NCI-H2171 treated with DMSO at 0.1 percent for 48 hours (cell line): ENCODE data around the gene CSH2.
"Not testable (repeated sequence)": the region's sequence is repeated elsewhere in the genome, so short reads cannot be mapped to it uniquely, and the experiment has no call there.

ENCODE experiments used
- DNase-seq: peaks from one replicate; lab custom pipeline; 2025; lab: John Stamatoyannopoulos, UW

CSH2 gene

DNA sequence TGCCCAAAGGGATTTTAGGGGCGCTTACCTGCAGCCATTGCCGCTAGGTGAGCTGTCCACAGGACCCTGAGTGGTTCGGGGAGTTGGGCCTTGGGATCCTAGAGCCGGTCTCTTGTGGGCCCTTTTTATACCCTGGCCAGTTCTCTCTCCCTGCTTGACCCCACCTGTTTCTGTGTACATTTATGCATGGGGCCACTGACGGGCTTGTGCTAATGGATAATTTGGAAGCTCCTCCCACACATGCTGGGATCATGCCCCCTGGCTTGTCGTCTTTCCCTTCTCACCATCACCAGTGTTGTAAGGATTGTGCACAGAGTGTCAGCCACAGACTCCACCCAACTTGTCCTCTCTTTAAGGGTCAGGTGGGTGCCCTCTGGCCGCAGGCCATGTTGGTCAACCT lies at the start of gene CSH2:
TSS of gene CSH2 (minus strand) at position 101 of the 400 bp plus-strand sequence. CDS start at position 38, 63 bp downstream.
- DNase-seq = not testable (repeated sequence)

DNA sequence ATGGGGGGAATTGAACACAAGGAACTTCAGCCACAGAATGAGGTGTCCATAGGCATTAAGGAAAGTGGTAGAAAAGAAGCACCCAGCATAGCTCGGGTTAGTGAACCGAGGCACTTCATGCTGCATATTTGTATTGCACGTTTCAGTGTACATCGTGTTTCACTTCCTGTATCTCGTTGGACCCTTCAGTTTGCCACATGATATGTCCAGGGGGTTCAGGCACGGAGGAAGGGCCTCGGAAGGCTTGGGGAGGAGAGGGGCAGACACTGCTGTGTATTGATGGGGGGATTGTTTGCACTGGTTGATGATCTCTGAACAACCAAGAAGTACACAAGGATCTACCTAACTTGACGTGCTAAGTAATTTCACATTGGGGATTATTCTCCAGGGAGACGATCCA lies 48.9 kb upstream of the CSH2 start:
- DNase-seq = not testable (repeated sequence)

- DNase-seq = not testable (repeated sequence)
These were observed 47.3 kb upstream of the CSH2 start for GRCh38 chr17:63920779-63921178.

- not testable (repeated sequence) for DNase-seq
These were observed 46.6 kb upstream of the CSH2 start for GRCh38 chr17:63920050-63920449.

- DNase-seq = peak; percentile 14
These were observed 45.8 kb upstream of the CSH2 start for GRCh38 chr17:63919311-63919723.

GRCh38 chr17:63918789-63919305 lies 45.4 kb upstream of the CSH2 start, which contains the start of gene GH1:
Gene GH1, minus strand, starts transcription at chr17:63918839. Its CDS starts 63 bp downstream, at chr17:63918776.
- not testable (repeated sequence) for DNase-seq

DNA sequence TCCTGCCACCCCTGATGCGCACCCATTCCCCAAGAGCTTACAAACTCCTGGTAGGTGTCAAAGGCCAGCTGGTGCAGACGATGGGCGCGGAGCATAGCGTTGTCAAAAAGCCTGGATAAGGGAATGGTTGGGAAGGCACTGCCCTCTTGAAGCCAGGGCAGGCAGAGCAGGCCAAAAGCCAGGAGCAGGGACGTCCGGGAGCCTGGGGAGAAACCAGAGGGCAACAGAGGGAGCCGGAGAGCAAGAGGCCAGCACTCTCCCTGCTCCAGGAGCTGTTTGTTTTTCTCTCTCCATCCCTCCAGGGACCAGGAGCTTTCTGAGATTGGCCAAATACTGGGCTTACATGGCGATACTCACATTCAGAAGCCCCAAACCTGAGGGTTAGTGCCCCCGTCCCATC lies 44.8 kb upstream of the CSH2 start:
- no peak for DNase-seq

DNA sequence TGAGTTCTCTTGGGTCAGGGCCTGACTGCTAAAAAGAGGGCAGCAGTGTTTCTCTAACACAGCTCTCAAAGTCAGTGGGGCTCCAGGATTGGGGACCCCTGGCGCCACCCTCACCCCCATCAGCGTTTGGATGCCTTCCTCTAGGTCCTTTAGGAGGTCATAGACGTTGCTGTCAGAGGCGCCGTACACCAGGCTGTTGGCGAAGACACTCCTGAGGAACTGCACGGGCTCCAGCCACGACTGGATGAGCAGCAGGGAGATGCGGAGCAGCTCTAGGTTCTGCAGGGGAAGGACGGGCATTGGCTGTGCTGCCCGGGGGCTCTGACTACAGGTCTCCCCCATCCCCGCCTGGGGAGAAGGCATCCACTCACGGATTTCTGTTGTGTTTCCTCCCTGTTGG lies 44.2 kb upstream of the CSH2 start:
- DNase-seq = no peak

GRCh38 chr17:63917206-63917605 lies 43.7 kb upstream of the CSH2 start:
- not testable (repeated sequence) for DNase-seq

GRCh38 chr17:63916566-63917185 lies 43.2 kb upstream of the CSH2 start:
- no peak for DNase-seq

DNA sequence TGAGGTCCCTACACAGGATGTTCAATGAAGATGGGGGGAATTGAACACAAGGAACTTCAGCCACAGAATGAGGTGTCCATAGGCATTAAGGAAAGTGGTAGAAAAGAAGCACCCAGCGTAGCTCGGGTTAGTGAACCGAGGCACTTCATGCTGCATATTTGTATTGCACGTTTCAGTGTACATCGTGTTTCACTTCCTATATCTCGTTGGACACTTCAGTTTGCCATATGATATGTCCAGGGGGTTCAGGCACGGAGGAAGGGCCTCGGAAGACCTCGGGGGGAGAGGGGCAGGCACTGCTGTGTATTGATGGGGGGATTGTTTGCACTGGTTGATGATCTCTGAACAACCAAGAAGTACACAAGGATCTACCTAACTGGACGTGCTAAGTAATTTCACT lies 42.3 kb upstream of the CSH2 start:
- DNase-seq = not testable (repeated sequence)

DNA sequence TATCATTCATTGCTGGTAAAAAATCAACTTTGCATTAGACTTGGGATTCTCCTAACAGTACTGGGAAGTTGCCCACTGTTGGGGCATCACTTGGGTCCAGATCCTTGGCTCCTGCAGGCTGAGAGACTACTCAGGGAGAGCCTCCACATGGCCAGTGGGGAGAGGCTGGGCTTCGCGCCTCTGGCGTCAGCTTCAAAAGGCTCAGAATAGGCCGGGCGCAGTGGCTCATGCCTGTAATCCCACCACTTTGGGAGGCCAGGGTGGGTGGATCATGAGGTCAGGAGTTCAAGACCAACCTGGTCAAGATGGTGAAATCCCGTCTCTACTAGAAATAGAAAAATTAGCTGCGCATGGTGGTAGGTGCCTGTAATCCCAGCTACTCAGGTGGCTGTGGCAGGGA lies 41.0 kb upstream of the CSH2 start:
- no peak for DNase-seq

DNA sequence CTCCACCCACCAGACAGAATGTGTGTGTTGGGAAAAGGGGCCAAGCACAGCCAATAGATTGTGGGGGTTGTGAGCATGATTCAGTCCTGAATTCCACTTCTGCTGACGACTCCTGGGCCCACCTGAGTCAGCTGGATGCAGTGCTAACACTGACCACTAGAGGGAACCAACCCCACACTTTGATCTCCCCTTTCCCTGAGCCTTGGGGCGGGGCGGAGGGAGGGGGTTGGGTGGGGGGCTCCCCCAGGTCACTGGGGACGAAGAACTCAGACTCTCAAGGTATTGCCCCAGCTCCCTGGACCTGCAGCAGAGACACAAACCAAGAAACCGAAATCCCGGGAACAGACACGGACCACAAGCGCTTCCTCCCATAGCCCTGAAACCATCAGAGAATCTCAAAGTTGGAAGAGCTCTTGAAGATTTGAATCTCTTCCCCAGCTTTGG lies 38.2 kb upstream of the CSH2 start:
- DNase-seq = peak; percentile 12

DNA sequence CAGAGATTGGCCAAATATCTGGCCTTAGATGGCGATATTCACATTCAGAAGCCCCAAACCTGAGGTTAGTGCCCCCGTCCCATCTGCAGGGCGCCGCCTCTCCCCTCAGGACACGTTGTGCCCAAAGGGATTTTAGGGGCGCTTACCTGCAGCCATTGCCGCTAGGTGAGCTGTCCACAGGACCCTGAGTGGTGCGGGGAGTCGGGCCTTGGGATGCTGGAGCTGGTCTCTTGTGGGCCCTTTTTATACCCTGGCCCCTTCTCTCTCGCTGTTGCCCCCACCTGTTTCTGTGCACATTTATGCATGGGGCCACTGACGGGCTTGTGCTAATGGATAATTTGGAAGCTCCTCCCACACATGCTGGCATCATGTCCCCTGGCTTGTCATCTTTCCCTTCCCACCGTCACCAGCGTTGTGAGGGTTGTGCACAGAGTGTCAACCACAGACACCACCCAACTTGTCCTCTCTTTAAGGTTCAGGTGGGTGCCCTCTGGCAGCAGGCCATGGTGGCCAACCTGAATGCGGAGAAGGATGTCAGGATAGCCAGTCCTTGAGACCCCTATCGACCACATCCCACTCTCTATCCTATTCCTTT lies 37.7 kb upstream of the CSH2 start, which contains the start of gene CSHL1:
TSS of gene CSHL1 (minus strand) at position 218 of the 595 bp plus-strand sequence. CDS start at position 156, 62 bp downstream.
- no peak for DNase-seq

- DNase-seq = no peak
These were observed 36.6 kb upstream of the CSH2 start for GRCh38 chr17:63910096-63910495.

DNA sequence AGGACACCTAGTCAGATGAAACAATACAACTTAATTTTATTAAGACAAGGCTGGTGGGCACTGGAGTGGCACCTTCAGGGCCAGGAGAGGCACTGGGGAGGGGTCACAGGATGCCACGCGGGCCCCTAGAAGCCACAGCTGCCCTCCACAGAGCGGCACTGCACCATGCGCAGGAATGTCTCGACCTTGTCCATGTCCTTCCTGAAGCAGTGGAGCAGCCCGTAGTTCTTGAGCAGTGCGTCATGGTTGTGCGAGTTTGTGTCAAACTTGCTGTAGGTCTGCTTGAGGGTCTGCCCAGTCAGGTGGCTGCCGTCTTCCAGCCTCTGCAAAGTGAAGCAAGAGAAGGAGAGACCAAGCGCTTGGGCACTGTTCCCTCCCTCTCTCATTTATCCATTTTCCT lies 36.1 kb upstream of the CSH2 start:
- not testable (repeated sequence) for DNase-seq

- not testable (repeated sequence) for DNase-seq
These were observed 33.8 kb upstream of the CSH2 start for GRCh38 chr17:63907161-63907778.

DNA sequence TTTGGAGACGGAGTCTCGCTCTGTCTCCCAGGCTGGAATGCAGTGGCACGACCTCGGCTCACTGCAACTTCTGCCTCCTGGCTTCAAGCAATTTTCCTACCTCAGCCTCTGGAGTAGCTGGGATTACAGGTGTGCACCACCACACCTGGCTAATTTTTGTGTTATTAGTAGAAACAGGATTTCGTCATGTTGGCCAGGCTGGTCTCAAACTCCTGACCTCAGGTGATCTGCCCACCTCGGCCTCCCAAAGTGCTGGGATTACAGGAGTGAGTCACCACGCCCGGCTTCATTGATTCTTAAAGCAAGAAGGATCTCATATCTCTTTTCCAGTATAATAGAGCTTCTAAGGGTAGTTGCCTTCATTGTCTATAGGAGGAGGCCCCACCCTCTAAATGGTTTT lies 31.3 kb upstream of the CSH2 start:
- not testable (repeated sequence) for DNase-seq

DNA sequence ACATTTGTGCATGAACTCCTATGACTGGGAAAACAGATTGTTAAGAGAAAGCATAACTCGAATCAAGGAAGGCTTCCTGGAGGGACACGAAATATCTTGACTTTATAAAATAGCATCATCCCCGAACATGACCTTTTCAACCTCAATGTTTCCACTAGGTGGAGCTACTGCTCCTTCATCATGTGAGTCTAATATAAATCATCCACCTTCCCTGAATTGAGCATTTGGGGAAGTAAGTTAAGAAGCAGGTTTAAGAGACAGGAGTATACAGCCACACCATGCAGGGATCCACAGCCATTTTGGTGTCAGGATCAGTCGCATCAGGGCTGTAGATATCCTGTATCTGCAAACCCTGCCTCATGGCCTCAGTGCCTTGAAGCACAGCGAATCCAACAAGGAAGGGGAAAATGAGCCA lies 30.3 kb upstream of the CSH2 start:
- DNase-seq = peak; percentile 27

DNA sequence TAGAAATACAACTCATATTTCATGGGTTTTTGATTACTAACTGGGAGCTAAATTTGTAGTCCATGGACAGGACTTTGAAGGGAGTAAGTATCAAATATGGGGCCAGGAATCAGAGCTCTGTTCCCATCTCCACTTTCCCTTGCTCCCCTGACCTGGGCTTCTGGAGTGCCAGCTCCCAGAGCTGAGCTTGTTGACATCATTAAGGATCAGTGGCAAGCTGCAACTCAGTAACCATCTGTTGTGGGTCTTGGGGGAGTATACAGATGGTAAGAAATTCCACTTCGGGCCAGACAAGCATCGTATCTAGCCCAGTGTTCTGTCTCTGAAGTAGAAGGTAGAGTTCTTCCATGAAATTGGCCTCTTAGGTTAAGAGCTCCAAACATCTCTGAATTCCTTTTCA lies 28.5 kb upstream of the CSH2 start:
- DNase-seq = peak; percentile 85

DNA sequence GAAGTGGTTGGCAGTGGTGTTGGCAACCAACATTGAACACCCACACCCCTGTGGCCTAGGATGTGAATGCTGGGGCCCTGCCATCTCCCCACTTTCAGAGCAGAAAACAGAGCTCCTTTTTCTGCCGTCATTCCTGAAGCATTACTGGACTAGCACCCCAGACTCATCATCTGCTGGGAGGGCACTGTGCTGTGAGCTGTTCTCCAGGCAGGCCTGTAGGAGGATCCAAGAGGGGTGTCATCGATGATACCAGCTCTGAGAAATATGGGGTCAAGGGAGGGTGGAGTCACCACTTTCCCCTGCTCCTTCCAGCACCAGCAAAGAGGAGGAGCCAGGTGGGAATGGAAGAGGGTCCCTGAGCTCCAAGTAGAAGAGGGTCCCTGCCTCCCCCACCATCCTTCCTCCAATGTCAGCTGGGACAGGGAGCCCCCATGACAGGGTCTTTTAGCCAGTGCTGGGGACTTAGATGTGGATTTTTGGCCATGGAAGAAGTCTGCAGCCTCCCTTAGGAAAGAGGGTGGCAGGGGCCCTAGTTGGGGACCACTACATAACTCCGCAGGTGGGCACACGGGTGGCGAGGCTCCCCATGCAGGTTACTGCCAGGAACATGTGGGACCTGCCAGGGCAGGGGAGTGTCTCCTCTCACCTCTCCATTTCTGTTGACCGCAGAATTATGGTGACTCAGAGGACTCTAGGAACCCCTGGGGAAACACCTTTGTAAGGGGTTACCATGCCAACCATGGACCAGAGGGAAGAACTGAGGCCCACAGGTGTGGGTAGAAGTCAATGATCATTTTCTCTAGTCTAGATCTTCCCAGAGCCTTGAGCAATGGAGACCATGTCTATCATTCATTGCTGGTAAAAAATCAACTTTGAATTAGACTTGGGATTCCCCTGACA lies 25.7 kb upstream of the CSH2 start:
- DNase-seq = not testable (repeated sequence)
